Measurements from ENCODE around the gene EMC6. TPM values are rescaled to one million over a fixed set of nuclear protein-coding genes. Genes with fewer than 3 reads are reported as not detected.

EMC6 gene
- total RNA-seq, 1 experiment from 2014 or later: 36.8 TPM

GRCh38 chr17:3688027-3688553 lies 19.5 kb downstream of the EMC6 start:
- Mint-ChIP-seq H3K27me3 (ENCODE audit: insufficient read depth, unreplicated experiment) (no peaks in the 10 kb centered on the region), H3K4me1 (ENCODE audit: low read depth, unreplicated experiment) (no peaks in the 10 kb centered on the region), H3K9me3 (ENCODE audit: unreplicated experiment) (no peaks in the 10 kb centered on the region), H3K4me3 (ENCODE audit: unreplicated experiment) (no peak overlapping the region), H3K27ac (ENCODE audit: unreplicated experiment) (no peak overlapping the region), H3K36me3 (ENCODE audit: insufficient read depth, unreplicated experiment) (no peaks in the 10 kb centered on the region)
- ChIA-PET CTCF (no interaction called here), POLR2A (no interaction called here)
- intact Hi-C loops (cut with micrococcal nuclease; ENCODE audit: unreplicated experiment): no loop called here
- Histone ChIP-seq H3K9me3 (no peaks in the 10 kb centered on the region), H3K4me3 (ENCODE audit: low read depth, low read length) (no peak overlapping the region), H3K4me1 (no peaks in the 10 kb centered on the region), H3K27me3 (replicated peaks; ENCODE audit: control insufficient read depth, insufficient read depth, low read length) (no peaks in the 10 kb centered on the region), H3K36me3 (ENCODE audit: control insufficient read depth, insufficient read depth, low read length) (no peaks in the 10 kb centered on the region)
- no TSS peak for BruUV-seq (replicated peaks)
- DNase-seq: no peak
- TF ChIP-seq, protein P1, sequence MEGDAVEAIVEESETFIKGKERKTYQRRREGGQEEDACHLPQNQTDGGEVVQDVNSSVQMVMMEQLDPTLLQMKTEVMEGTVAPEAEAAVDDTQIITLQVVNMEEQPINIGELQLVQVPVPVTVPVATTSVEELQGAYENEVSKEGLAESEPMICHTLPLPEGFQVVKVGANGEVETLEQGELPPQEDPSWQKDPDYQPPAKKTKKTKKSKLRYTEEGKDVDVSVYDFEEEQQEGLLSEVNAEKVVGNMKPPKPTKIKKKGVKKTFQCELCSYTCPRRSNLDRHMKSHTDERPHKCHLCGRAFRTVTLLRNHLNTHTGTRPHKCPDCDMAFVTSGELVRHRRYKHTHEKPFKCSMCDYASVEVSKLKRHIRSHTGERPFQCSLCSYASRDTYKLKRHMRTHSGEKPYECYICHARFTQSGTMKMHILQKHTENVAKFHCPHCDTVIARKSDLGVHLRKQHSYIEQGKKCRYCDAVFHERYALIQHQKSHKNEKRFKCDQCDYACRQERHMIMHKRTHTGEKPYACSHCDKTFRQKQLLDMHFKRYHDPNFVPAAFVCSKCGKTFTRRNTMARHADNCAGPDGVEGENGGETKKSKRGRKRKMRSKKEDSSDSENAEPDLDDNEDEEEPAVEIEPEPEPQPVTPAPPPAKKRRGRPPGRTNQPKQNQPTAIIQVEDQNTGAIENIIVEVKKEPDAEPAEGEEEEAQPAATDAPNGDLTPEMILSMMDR (IDR thresholded peaks at IDR 0.05; ENCODE audit: insufficient read depth in 1 of 2, low read depth in 1 of 2, low read length in 1 of 2, severe bottlenecking in 1 of 2, unreplicated experiment in 1 of 2): no peak

GRCh38 chr17:3688852-3689261 lies 20.2 kb downstream of the EMC6 start:
- Mint-ChIP-seq H3K36me3 (ENCODE audit: insufficient read depth, unreplicated experiment) (no peaks in the 10 kb centered on the region), H3K27me3 (ENCODE audit: insufficient read depth, unreplicated experiment) (no peaks in the 10 kb centered on the region), H3K4me3 (ENCODE audit: unreplicated experiment) (no peak overlapping the region), H3K27ac (ENCODE audit: unreplicated experiment) (no peak overlapping the region), H3K4me1 (ENCODE audit: low read depth, unreplicated experiment) (no peaks in the 10 kb centered on the region), H3K9me3 (ENCODE audit: unreplicated experiment) (no peaks in the 10 kb centered on the region)
- no peak for DNase-seq
- ChIA-PET POLR2A (no interaction called here), CTCF (no interaction called here)
- BruUV-seq (replicated peaks): no TSS peak
- TF ChIP-seq, protein P1 (IDR thresholded peaks at IDR 0.05; ENCODE audit: insufficient read depth in 1 of 2, low read depth in 1 of 2, low read length in 1 of 2, severe bottlenecking in 1 of 2, unreplicated experiment in 1 of 2): no peak
- H3K4me3 ChIP-seq (ENCODE audit: low read depth, low read length): no peak overlapping the region
- intact Hi-C loops (cut with micrococcal nuclease; ENCODE audit: unreplicated experiment): no loop called here
- no peaks in the 10 kb centered on the region for H3K9me3 ChIP-seq
- no peaks in the 10 kb centered on the region for H3K36me3 ChIP-seq (ENCODE audit: control insufficient read depth, insufficient read depth, low read length)
- no peaks in the 10 kb centered on the region for H3K27me3 ChIP-seq (replicated peaks; ENCODE audit: control insufficient read depth, insufficient read depth, low read length)
- no peaks in the 10 kb centered on the region for H3K4me1 ChIP-seq

DNA sequence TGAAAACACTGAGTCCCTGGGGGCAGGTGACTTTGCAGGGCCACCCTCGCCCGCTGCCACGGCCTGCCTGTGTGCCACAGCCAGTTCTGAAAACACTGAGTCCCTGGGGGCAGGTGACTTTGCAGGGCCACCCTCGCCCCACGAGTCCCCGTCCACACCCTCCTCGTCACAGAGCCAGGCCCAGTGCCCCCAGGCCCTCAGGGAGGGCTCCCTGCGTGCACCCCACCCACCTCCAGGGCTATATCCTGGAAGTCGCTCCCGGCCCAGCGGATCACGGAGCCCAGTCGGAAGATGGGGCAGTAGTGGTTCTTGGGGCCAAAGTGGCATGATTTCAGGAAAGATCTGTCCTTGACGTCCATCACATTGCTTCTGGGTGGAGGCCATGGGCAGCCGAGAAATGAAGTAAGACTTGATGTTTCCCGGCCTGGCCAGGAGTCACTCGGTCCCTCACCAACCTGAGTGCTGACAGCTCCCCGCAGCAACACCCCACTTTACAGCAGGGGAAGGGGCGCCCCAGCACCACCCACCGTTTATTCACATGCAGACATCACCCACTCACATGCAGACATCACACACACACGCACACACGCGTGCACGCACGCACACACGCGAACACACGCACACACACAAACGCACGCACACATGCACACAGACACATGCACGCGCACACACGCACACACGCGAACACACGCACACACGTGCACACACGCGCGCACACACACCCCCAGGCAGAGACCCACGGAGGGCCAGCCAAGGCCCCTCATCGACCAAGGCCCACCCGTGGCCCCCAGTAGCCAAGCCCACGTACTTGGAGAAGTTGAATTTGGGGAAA lies 20.9 kb downstream of the EMC6 start:
- Mint-ChIP-seq H3K27me3 (ENCODE audit: insufficient read depth, unreplicated experiment) (no peaks in the 10 kb centered on the region), H3K27ac (ENCODE audit: unreplicated experiment) (no peak overlapping the region), H3K4me1 (ENCODE audit: low read depth, unreplicated experiment) (no peaks in the 10 kb centered on the region), H3K4me3 (ENCODE audit: unreplicated experiment) (no peak overlapping the region), H3K9me3 (ENCODE audit: unreplicated experiment) (no peaks in the 10 kb centered on the region), H3K36me3 (ENCODE audit: insufficient read depth, unreplicated experiment) (no peaks in the 10 kb centered on the region)
- CTCF ChIA-PET: no interaction called here
- Histone ChIP-seq H3K27me3 (replicated peaks; ENCODE audit: control insufficient read depth, insufficient read depth, low read length) (no peaks in the 10 kb centered on the region), H3K4me3 (ENCODE audit: low read depth, low read length) (no peak overlapping the region), H3K9me3 (no peaks in the 10 kb centered on the region), H3K36me3 (ENCODE audit: control insufficient read depth, insufficient read depth, low read length) (no peaks in the 10 kb centered on the region), H3K4me1 (no peaks in the 10 kb centered on the region)
- BruUV-seq (replicated peaks): no TSS peak
- TF ChIP-seq, protein P1 (IDR thresholded peaks at IDR 0.05; ENCODE audit: insufficient read depth in 1 of 2, low read depth in 1 of 2, low read length in 1 of 2, severe bottlenecking in 1 of 2, unreplicated experiment in 1 of 2): no peak
- intact Hi-C loops (cut with micrococcal nuclease; ENCODE audit: unreplicated experiment): no loop called here
- DNase-seq: no peak
- POLR2A ChIA-PET: no interaction called here

Measured in Caco-2 (cell line).